LNCaP clone FGC (cell line): Measurements from ENCODE around the gene OR6B2.

Experiments
- DNase-seq: peaks from one replicate; pipeline ENCODE4 v3.0.0-alpha.2; 2011; ENCODE audit warnings: low read depth
- H3K4me3 ChIP-seq: 2 replicates; pipeline ENCODE4 v1.5.1; 2011; ENCODE audit warnings: mild to moderate bottlenecking, low read depth, low read length, control low read depth
- TF ChIP-seq, protein P1 (sequence below): IDR thresholded peaks from 2 replicates; pipeline ENCODE4 v1.5.1; 2012; ENCODE audit warnings: mild to moderate bottlenecking; ENCODE audit not compliant: control insufficient read depth, insufficient read depth; ENCODE audit errors: extremely low read depth

The OR6B2 gene

DNA sequence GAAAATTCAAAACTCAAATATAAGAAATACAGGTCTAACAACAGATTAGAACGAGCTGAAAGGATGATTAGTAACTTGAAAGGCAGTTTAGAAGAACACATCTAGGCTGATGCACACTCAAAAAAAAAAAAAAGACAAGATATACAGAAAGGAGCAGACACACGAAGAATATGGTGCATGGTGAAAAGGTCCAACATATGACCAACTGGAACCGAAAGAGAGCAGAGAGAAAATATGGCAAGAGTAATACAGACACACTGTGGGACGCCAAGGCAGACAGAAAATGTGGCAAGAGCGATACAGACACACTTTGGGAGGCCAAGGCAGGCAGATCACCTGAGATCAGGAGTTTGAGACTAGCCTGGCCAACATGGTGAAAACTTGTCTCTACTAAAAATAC, 44.9 kb downstream of the OR6B2 start:
- TF ChIP-seq, protein P1, sequence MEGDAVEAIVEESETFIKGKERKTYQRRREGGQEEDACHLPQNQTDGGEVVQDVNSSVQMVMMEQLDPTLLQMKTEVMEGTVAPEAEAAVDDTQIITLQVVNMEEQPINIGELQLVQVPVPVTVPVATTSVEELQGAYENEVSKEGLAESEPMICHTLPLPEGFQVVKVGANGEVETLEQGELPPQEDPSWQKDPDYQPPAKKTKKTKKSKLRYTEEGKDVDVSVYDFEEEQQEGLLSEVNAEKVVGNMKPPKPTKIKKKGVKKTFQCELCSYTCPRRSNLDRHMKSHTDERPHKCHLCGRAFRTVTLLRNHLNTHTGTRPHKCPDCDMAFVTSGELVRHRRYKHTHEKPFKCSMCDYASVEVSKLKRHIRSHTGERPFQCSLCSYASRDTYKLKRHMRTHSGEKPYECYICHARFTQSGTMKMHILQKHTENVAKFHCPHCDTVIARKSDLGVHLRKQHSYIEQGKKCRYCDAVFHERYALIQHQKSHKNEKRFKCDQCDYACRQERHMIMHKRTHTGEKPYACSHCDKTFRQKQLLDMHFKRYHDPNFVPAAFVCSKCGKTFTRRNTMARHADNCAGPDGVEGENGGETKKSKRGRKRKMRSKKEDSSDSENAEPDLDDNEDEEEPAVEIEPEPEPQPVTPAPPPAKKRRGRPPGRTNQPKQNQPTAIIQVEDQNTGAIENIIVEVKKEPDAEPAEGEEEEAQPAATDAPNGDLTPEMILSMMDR: no peak
- H3K4me3 ChIP-seq: no peak overlapping the region
- DNase-seq: no peak

DNA sequence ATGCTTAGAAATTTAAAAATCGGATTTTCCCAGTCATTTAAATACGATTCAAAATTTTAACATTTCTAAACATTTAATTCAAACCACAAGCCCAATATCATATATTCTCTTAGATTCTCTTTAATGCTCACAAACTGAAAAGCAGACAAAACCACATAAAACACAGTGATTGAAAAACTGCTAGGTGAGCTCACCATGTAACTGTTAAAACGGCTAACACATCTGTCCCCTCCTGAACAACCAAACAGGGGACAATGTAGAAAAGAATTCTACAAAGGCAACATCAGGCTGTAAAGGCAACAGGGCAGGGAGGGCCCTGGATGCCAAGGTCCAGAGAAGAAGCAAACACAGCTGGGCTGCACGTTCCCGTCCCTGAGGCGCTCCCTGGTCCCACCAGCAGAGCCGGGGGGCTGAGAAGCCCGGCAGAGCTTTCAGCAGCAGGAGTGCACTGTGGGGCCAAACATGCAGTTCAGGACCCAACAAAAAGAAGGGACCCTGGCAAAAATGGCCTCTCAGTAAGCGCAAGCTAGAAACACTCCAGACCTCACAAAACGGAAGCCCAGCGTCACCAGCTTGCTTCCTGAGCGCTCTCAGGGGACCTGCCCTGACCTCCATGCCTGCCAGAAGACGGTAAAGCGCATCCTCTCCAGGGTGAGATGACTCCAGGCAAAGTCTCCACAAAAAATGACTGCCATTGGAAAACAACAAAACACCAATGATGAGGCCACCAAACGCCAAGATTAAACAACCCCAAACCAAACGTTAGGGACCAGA, 45.6 kb downstream of the OR6B2 start:
- no peak for DNase-seq
- TF ChIP-seq, protein P1: no peak
- no peak overlapping the region for H3K4me3 ChIP-seq

DNA sequence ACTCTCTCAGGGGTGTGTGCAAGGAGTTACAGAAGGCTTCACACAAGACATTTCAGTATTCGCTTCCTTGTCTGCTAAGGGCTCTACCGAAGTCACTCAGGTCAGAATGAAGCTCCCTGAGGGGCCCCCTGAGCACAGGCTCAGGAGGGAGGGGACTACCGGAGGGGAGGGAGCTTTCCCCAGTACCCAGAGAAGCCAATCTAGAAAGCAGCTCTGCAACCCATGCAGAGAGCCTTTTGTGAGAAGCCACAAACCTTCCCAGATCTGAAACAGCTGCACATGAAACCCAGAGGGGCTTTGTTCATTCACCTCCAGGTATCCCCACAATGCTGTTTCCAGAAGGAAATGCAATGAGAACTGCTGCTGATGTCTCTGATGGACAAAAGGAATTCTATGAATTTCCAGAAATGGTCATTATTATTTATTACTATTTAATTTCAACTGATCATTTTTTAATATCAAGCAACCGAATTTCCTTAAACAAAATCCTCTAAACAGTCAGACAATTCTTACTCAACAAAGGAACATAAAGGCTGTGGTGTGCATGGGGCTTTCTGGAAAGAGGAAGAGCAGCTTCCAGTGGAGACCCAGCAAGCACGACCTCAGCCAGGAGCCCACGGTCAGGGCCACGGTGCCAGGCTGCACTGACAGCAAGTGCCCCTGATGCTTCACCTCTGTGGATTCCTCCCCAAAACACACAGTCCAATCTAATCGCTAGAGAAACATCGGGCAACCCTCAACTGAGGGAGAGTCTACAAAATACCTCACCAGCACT, 47.0 kb downstream of the OR6B2 start:
- TF ChIP-seq, protein P1: no peak
- no peak overlapping the region for H3K4me3 ChIP-seq
- DNase-seq: no peak
